IMR-90 (cell line): ENCODE results near the gene STX4. TPM values are rescaled to one million over a fixed set of nuclear protein-coding genes. Genes with fewer than 3 reads are reported as not detected.

Source experiments
- ATAC-seq: fragments of 200-7000 bp; cut with Tn5 transposase; 2 replicates; pipeline ENCODE4 v1.9.1; 2020; ENCODE audit warnings: low read depth, mild to moderate bottlenecking, moderate library complexity
- BruUV-seq: library from RNA; stranded (reverse); fragments of 400-500 nt; replicated peaks from 2 replicates; lab custom pipeline; 2021; lab: Mats Ljungman, UMichigan
- CTCF ChIA-PET: fragments of 300-600 bp; formaldehyde crosslinking; extraction: SDS; loops from one replicate; lab custom pipeline; 2021; ENCODE audit warnings: antibody characterized with exemption; lab: Yijun Ruan, JAX
- POLR2A ChIA-PET: fragments of 300-600 bp; sonication (Branson Sonifier 250); formaldehyde crosslinking; loops from one replicate; lab custom pipeline; 2022; ENCODE audit warnings: antibody characterized with exemption; ENCODE audit not compliant: unreplicated experiment; lab: Charles Lee
- DNase-seq: peaks from one replicate; pipeline ENCODE4 v3.0.0; 2013
- H2AFZ ChIP-seq: replicated peaks from 2 replicates; pipeline ENCODE3; 2013; ENCODE audit warnings: low read length, mild to moderate bottlenecking; ENCODE audit not compliant: poor library complexity
- H2AK5ac ChIP-seq: 2 replicates; pipeline ENCODE4 v1.6.1; 2013; ENCODE audit warnings: low read depth, low read length, inconsistent platforms
- H2AK9ac ChIP-seq: replicated peaks from 2 replicates; pipeline ENCODE3; 2013; ENCODE audit warnings: mild to moderate bottlenecking, low read depth, low read length, moderate library complexity; ENCODE audit not compliant: poor library complexity
- H2BK120ac ChIP-seq: 2 replicates; pipeline ENCODE4 v1.6.1; 2013; ENCODE audit warnings: low read depth, low read length, inconsistent platforms
- H2BK15ac ChIP-seq: 3 replicates; pipeline ENCODE4 v1.6.1; 2013; ENCODE audit warnings: low read depth, low read length, inconsistent platforms
- H2BK20ac ChIP-seq: 2 replicates; pipeline ENCODE4 v1.6.1; 2013; ENCODE audit warnings: low read depth, mild to moderate bottlenecking, inconsistent platforms, low read length, moderate library complexity
- H2BK5ac ChIP-seq: 2 replicates; pipeline ENCODE4 v1.6.1; 2013; ENCODE audit warnings: mild to moderate bottlenecking, low read depth, low read length, inconsistent platforms; ENCODE audit not compliant: poor library complexity, severe bottlenecking
- H3K14ac ChIP-seq: replicated peaks from 2 replicates; pipeline ENCODE4 v1.6.1; 2013; ENCODE audit warnings: low read depth, low read length, inconsistent platforms
- H3K18ac ChIP-seq: 2 replicates; pipeline ENCODE4 v1.6.1; 2013; ENCODE audit warnings: low read depth, low read length, control low read depth
- H3K23ac ChIP-seq: 2 replicates; pipeline ENCODE4 v1.6.1; 2013; ENCODE audit warnings: low read depth, low read length, inconsistent platforms
- H3K27ac ChIP-seq: 2 replicates; pipeline ENCODE4 v1.5.1; 2013; ENCODE audit warnings: mild to moderate bottlenecking, control low read depth, low read length; ENCODE audit not compliant: insufficient read depth
- H3K27me3 ChIP-seq: 2 replicates; pipeline ENCODE4 v1.6.1; 2013; ENCODE audit warnings: low read length; ENCODE audit not compliant: control insufficient read depth, insufficient read depth
- H3K36me3 ChIP-seq: 2 replicates; pipeline ENCODE4 v1.6.1; 2013; ENCODE audit warnings: low read length, mixed read lengths; ENCODE audit not compliant: control insufficient read depth, insufficient read depth
- H3K4ac ChIP-seq: 2 replicates; pipeline ENCODE4 v1.6.1; 2013; ENCODE audit warnings: low read depth, low read length, inconsistent platforms
- H3K4me1 ChIP-seq: 2 replicates; pipeline ENCODE4 v1.6.1; 2013; ENCODE audit warnings: low read length, mixed read lengths; ENCODE audit not compliant: control insufficient read depth, insufficient read depth
- H3K4me2 ChIP-seq: 2 replicates; pipeline ENCODE4 v1.6.1; 2013; ENCODE audit warnings: low read depth, mild to moderate bottlenecking, control low read depth, low read length, moderate library complexity
- H3K4me3 ChIP-seq: 2 replicates; pipeline ENCODE4 v1.5.1; 2013; ENCODE audit warnings: low read depth, mild to moderate bottlenecking, control low read depth, low read length, moderate library complexity; ENCODE audit not compliant: insufficient read depth
- H3K56ac ChIP-seq: 2 replicates; pipeline ENCODE4 v1.6.1; 2013; ENCODE audit warnings: low read length, inconsistent platforms; ENCODE audit not compliant: insufficient read depth; ENCODE audit errors: extremely low read depth
- H3K79me1 ChIP-seq, 2 experiments: 2 replicates each; pipeline ENCODE4 v1.6.1; 2013; ENCODE audit warnings: low read length in 2 of 2, inconsistent platforms in 1 of 2, low read depth in 1 of 2
- H3K9ac ChIP-seq: 2 replicates; pipeline ENCODE4 v1.6.1; 2013; ENCODE audit warnings: low read depth, low read length, control low read depth
- H3K9me1 ChIP-seq: 2 replicates; pipeline ENCODE4 v1.6.1; 2013; ENCODE audit warnings: low read length, inconsistent platforms; ENCODE audit not compliant: insufficient read depth
- H3K9me3 ChIP-seq: 2 replicates; pipeline ENCODE4 v1.6.1; 2013; ENCODE audit warnings: low read length; ENCODE audit not compliant: control insufficient read depth, insufficient read depth
- H4K20me1 ChIP-seq: 2 replicates; pipeline ENCODE4 v1.6.1; 2013; ENCODE audit warnings: low read length, inconsistent platforms; ENCODE audit not compliant: insufficient read depth
- H4K5ac ChIP-seq: 2 replicates; pipeline ENCODE4 v1.6.1; 2013; ENCODE audit warnings: mild to moderate bottlenecking, low read depth, low read length, control low read depth
- H4K8ac ChIP-seq, 2 experiments: 2 replicates each; pipeline ENCODE4 v1.6.1; 2013; ENCODE audit warnings: low read depth in 2 of 2, low read length in 2 of 2, control low read depth in 1 of 2, inconsistent platforms in 1 of 2
- H4K91ac ChIP-seq: 2 replicates; pipeline ENCODE4 v1.6.1; 2013; ENCODE audit warnings: low read depth, low read length, inconsistent platforms; ENCODE audit not compliant: insufficient read depth
- CHD1 ChIP-seq: IDR thresholded peaks from 2 replicates; pipeline ENCODE4 v1.6.1; 2012; ENCODE audit warnings: low read depth, low read length, improper control_type of control experiment
- MAFK ChIP-seq: IDR thresholded peaks from 2 replicates; pipeline ENCODE4 v1.6.1; 2012; ENCODE audit warnings: low read depth, low read length, improper control_type of control experiment
- MXI1 ChIP-seq: IDR thresholded peaks from 2 replicates; pipeline ENCODE4 v1.6.1; 2012; ENCODE audit warnings: low read depth, mild to moderate bottlenecking, low read length, moderate library complexity, borderline replicate concordance
- POLR2A ChIP-seq: IDR thresholded peaks from 2 replicates; pipeline ENCODE4 v1.6.1; 2012; ENCODE audit warnings: mild to moderate bottlenecking, low read depth, low read length
- WGBS, 2 experiments: methylation state at CpG; one replicate each; pipeline versions ENCODE4 v1.1.5 to v1.1.7; 2013; ENCODE audit warnings: missing lambda C conversion rate in 2 of 2; ENCODE audit not compliant: insufficient read length in 1 of 2; ENCODE audit errors: extremely low coverage in 2 of 2; 5-methylcytosine and 5-hydroxymethylcytosine counted together
- dilution Hi-C: fragments of 300-500 bp; cut with HindIII; formaldehyde crosslinking; loops from one replicate; pipeline ENCODE4 v1.14.3; 2018; ENCODE audit warnings: low sequenced_read_pairs; ENCODE audit not compliant: unreplicated experiment
- in situ Hi-C: fragments of 300-500 bp; cut with MboI; formaldehyde crosslinking; loops from 3 replicates; pipeline ENCODE4 v1.14.3; 2019; ENCODE audit warnings: low sequenced_read_pairs, inconsistent platforms, mixed read lengths
- intact Hi-C: fragments of 100-400 bp; cut with micrococcal nuclease; formaldehyde crosslinking; loops from 2 replicates; pipeline ENCODE4 v1.10.0; 2022
- polyA plus RNA-seq, 3 experiments: library from polyadenylated mRNA; depleted of rRNA; stranded (reverse); fragments of >200 nt; gene quantifications; 2 replicates each; pipeline ENCODE4 v1.2.3, GENCODE V29; 2012; ENCODE audit warnings: low replicate concordance in 1 of 3
- total RNA-seq: library from RNA; depleted of rRNA; stranded (reverse); fragments of >200 nt; gene quantifications from 2 replicates; pipeline ENCODE4 v1.2.3, GENCODE V29; 2012
- TF ChIP-seq, protein P1 (sequence below): conservative IDR thresholded peaks from 2 replicates; pipeline ENCODE4 v1.5.1; 2012; ENCODE audit warnings: mild to moderate bottlenecking, low read depth, low read length, improper control_type of control experiment

The STX4 gene
- total and polyA plus RNA-seq, 2 of the 4 experiments (the other 2 are of a cell fraction) = 23.5 to 67.9 TPM

DNA sequence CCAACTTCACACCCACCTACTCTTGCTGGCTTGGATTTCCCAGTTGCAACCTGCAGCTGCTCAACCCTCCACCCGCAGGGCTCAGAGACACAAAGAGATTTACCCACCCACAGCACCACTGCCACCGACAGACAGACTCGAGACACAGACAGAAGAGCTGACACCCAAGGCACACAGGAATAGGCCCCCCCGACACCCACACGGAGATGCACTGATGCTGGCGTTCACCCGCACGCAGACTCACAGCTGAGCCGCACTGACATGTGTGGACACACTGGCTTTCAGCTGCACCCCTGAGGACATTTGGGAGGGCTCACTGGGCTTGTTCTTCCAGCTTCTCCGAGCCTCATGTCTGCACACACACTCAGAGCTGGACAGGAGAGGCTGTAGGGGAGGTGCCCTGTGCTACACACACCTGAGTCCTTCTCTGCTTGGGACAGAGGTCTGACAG lies 31.1 kb upstream of the STX4 start:
- ATAC-seq = no peak
- H2AFZ ChIP-seq = no peak overlapping the region
- no peak overlapping the region for H2AK5ac ChIP-seq
- ChIA-PET POLR2A (no interaction called here), CTCF (no interaction called here)
- H3K36me3 ChIP-seq = peaks cover 1% of the 10 kb centered on the region; the same call in 1 of the 2 replicates
- peaks cover 30% of the 10 kb centered on the region for H3K4me1 ChIP-seq
- no peaks in the 10 kb centered on the region for H3K9me3 ChIP-seq
- H3K56ac ChIP-seq = no peak overlapping the region
- no peak overlapping the region for H3K4me3 ChIP-seq
- no peak overlapping the region for H3K4ac ChIP-seq
- H3K79me1 ChIP-seq = peaks cover 0 to 24% of the 10 kb centered on the region in 2 experiments; a peak in 2 of 4 replicates
- H3K23ac ChIP-seq = no peak overlapping the region
- no peak overlapping the region for H2BK15ac ChIP-seq
- no peak overlapping the region for H3K27ac ChIP-seq
- in situ Hi-C loops = no loop called here
- dilution Hi-C loops = no loop called here
- no peak for TF ChIP-seq MXI1
- no peak for TF ChIP-seq MAFK
- no peak for TF ChIP-seq POLR2A
- TF ChIP-seq, protein P1, sequence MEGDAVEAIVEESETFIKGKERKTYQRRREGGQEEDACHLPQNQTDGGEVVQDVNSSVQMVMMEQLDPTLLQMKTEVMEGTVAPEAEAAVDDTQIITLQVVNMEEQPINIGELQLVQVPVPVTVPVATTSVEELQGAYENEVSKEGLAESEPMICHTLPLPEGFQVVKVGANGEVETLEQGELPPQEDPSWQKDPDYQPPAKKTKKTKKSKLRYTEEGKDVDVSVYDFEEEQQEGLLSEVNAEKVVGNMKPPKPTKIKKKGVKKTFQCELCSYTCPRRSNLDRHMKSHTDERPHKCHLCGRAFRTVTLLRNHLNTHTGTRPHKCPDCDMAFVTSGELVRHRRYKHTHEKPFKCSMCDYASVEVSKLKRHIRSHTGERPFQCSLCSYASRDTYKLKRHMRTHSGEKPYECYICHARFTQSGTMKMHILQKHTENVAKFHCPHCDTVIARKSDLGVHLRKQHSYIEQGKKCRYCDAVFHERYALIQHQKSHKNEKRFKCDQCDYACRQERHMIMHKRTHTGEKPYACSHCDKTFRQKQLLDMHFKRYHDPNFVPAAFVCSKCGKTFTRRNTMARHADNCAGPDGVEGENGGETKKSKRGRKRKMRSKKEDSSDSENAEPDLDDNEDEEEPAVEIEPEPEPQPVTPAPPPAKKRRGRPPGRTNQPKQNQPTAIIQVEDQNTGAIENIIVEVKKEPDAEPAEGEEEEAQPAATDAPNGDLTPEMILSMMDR = no peak
- TF ChIP-seq CHD1 = no peak
- H3K14ac ChIP-seq = no peak overlapping the region
- H3K9ac ChIP-seq = no peak overlapping the region
- no peak overlapping the region for H2BK5ac ChIP-seq
- no TSS peak for BruUV-seq
- H4K5ac ChIP-seq = no peak overlapping the region
- peaks cover 21% of the 10 kb centered on the region for H3K9me1 ChIP-seq
- H4K91ac ChIP-seq = no peak overlapping the region
- H3K18ac ChIP-seq = no peak overlapping the region
- H3K27me3 ChIP-seq = no peaks in the 10 kb centered on the region
- no peak overlapping the region for H2BK120ac ChIP-seq
- WGBS, 2 experiments = 76% methylated on average over 5 of the region's 10 CpGs; no CpG with 5 or more reads in 1 of the 2 experiments
- no peaks in the 10 kb centered on the region for H4K20me1 ChIP-seq
- DNase-seq = no peak
- no peak overlapping the region for H2BK20ac ChIP-seq
- H4K8ac ChIP-seq = no peak overlapping the region
- no peak overlapping the region for H3K4me2 ChIP-seq
- no peak overlapping the region for H2AK9ac ChIP-seq
- intact Hi-C loops = no loop called here
